ENCODE measurements around the gene ATAD5.
"Not testable (repeated sequence)": the region's sequence is repeated elsewhere in the genome, so short reads cannot be mapped to it uniquely, and the experiment has no call there.

Gene ATAD5

DNA sequence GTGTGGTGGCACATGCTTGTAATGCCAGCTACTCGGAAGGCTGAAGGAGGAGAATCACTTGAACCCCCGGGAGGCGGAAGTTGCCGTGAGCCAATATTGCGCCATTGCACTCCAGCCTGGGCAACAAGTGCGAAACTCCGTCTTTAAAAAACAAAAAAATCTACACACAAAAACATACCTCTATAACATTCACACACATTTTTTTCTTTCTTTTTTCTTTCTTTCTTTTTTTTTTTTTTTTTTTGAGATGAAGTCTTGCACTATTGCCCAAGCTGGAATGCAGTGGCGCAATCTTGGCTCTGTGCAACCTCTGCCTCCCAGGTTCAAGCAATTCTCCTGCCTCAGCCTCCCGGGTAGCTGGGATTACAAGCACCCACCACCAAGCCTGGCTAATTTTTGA lies 16.9 kb upstream of the ATAD5 start:
- DNase-seq, H3K27me3 Mint-ChIP-seq, H3K27ac Mint-ChIP-seq, H3K9me3 Mint-ChIP-seq, H3K4me3 Mint-ChIP-seq: not testable (repeated sequence)
- Mint-ChIP-seq H3K4me1 (ENCODE audit: low read depth) (peaks cover 56% of the 10 kb centered on the region), H3K36me3 (ENCODE audit: low read depth) (peaks cover 40% of the 10 kb centered on the region)

DNA sequence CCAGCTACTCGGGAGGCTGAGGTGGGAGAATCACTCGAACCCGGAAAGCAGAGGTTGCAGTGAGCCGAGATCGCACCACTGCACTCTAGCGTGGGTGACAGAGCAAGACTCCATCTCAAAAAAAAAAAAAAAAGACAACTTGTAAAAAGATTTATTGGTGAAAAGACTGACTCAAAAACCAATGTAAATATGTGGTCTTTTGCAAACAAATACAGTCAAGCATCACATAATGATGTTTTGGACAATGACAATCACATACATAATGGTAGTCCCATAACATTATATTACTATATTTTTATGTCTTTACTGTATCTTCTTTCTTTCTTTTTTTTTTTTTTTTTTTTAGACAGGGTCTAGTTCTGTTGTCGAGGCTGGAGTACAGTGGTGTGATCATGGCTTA lies 15.6 kb upstream of the ATAD5 start:
- Mint-ChIP-seq H3K4me1 (ENCODE audit: low read depth) (peaks cover 57% of the 10 kb centered on the region), H3K4me3 (no peak overlapping the region), H3K36me3 (ENCODE audit: low read depth) (peaks cover 38% of the 10 kb centered on the region), H3K9me3 (no peaks in the 10 kb centered on the region), H3K27ac (peak overlapping the region; percentile 71), H3K27me3 (no peaks in the 10 kb centered on the region)
- DNase-seq, result no peak

DNA sequence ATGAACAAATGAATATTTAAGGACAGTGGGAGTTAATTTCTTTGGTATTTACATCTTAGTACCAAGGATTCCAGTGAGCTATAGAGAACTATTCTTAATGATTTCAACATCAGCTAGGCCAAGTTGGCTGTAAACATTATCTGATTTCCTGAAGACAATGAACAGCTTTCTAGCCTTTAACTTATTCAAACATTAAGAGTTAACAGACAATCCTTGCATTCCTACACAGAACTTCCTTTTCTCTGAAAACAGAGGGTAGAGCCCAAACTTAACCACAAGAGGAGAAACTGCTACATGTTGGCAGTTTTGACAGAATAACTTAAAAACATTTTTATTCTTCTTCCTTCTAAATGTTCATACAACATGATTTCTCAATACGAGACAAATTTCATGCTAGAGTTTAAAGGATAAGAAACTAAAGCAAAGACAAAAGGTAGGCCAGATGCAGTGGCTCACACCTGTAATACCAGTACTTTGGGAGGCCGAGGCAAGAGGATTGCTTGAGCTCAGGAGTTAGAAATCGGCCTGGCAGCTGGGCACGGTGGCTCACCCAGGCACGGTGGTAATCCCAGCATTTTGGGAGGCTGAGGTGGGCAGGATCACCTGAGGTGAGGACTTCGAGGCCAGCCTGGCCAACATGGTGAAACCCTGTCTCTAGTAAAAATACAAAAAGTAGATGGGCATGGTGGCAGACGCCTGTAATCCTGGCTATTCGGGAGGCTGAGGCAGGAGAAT lies 11.6 kb upstream of the ATAD5 start:
- DNase-seq, result no peak
- H3K4me3 Mint-ChIP-seq, result peak overlapping the region; percentile 97
- H3K9me3 Mint-ChIP-seq, result no peaks in the 10 kb centered on the region
- peak overlapping the region; percentile 92 for H3K27ac Mint-ChIP-seq
- H3K27me3 Mint-ChIP-seq, result no peaks in the 10 kb centered on the region
- H3K4me1 Mint-ChIP-seq (ENCODE audit: low read depth), result peaks cover 51% of the 10 kb centered on the region
- H3K36me3 Mint-ChIP-seq (ENCODE audit: low read depth), result peaks cover 62% of the 10 kb centered on the region

DNA sequence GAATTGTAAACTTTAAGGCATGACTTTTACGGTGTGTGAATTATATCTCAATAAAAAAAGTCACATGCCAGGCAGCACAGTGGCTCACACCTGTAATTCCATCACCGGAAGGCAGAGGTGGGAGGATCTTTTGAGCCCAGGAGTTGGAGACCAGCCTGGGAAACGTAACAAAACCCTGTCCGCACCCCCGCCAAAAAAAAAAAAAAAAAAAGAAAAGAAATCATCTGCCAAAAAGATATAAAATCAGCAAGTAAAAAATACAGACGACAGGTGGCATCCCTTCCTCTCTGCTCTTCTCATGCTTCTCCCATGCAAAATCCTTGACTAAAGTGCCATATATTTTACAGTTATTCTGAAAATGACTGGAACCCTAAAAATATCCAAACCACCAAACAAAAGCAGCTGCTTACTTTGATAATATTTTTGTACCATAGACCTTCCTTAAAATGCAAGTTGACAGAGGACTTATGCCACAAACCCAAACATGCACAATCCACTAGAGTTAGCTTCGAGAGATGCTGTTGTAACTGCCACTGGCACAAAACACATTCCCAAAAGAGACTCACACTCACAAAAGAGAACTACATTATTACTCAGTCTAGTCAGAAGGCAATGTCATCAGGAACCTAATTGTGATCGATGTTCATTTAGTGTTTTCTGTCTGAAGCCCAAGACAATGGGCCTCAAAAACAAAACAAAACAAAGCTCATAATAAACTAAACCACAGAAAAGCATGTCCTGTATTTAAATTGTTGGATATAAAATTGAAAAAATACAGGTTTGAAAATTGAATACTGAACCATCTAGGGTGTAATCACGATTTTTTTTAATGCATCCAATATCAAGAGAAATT lies 9.7 kb upstream of the ATAD5 start:
- Mint-ChIP-seq H3K4me1 (ENCODE audit: low read depth) (peaks cover 55% of the 10 kb centered on the region), H3K36me3 (ENCODE audit: low read depth) (peaks cover 52% of the 10 kb centered on the region), H3K9me3 (no peaks in the 10 kb centered on the region)

DNA sequence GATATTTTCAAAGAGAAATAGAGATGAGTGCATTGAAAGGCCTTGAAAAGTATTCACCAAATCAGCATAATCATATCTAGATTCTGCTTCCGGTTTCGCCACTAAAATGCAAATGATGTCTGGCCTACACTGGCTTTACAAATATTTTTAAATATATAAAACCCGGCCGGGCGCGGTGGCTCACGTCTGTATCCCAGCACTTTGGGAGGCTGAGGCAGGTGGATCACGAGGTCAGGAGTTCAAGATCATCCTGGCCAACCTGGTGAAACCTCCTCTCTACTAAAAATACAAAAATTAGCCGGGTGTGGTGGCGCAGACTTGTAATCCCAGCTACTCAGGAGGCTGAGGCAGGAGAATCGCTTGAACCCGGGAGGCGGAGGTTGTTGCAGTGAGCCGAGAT lies 8.8 kb upstream of the ATAD5 start:
- peaks cover 55% of the 10 kb centered on the region for H3K4me1 Mint-ChIP-seq (ENCODE audit: low read depth)
- not testable (repeated sequence) for H3K27me3 Mint-ChIP-seq, H3K9me3 Mint-ChIP-seq, DNase-seq
- H3K4me3 Mint-ChIP-seq, result peak overlapping the region; percentile 97
- H3K27ac Mint-ChIP-seq, result peak overlapping the region; percentile 92
- peaks cover 49% of the 10 kb centered on the region for H3K36me3 Mint-ChIP-seq (ENCODE audit: low read depth)

More for the DNA sequence above, 9.7 kb upstream of the ATAD5 start:
- no peak for DNase-seq
- peak overlapping the region; percentile 92 for H3K27ac Mint-ChIP-seq
- no peaks in the 10 kb centered on the region for H3K27me3 Mint-ChIP-seq
- H3K4me3 Mint-ChIP-seq, result peak overlapping the region; percentile 97

DNA sequence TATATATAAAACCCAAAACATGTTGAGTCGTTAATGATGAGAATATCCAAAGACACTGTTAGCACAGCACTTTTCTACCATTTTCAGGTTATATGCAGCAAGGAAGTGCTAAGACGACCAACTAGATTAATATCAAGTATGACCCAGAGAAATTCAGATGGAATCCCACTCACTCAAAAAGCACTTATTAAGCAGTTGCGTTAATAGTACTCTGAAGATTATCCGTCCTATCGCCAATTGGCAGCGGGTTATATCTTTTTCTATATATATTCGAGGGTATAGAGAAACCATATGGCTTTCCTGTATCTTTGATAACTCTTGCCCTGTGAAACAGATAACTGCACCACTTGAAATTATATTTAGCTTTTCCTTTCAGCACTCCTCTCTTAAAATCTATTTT lies 8.3 kb upstream of the ATAD5 start:
- Mint-ChIP-seq H3K27me3 (no peaks in the 10 kb centered on the region), H3K27ac (peak overlapping the region; percentile 97), H3K9me3 (no peaks in the 10 kb centered on the region), H3K4me3 (peak overlapping the region; percentile 97), H3K4me1 (ENCODE audit: low read depth) (peaks cover 54% of the 10 kb centered on the region), H3K36me3 (ENCODE audit: low read depth) (peaks cover 45% of the 10 kb centered on the region)
- no peak for DNase-seq

DNA sequence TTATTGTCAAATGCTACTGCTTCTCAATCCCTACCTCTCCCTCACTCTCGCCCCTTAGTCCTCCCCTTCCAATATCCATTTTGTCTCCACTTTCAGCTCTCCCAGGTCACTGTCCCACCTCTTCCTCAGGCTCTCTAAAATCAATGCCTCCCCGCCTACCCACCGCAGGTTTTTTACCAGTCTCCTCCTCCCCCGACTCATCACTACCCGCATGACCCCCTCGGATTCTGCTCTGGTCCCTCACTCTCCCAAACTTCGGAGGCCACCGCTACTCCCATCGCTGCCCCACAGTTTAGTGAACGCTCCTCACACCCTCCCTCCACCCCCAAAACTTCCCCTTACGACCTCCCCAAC lies 7.8 kb upstream of the ATAD5 start:
- H3K27me3 Mint-ChIP-seq, result no peaks in the 10 kb centered on the region
- peak overlapping the region; percentile 97 for H3K4me3 Mint-ChIP-seq
- H3K4me1 Mint-ChIP-seq (ENCODE audit: low read depth), result peaks cover 48% of the 10 kb centered on the region
- no peak for DNase-seq
- peak overlapping the region; percentile 97 for H3K27ac Mint-ChIP-seq
- no peaks in the 10 kb centered on the region for H3K9me3 Mint-ChIP-seq
- peaks cover 39% of the 10 kb centered on the region for H3K36me3 Mint-ChIP-seq (ENCODE audit: low read depth)

DNA sequence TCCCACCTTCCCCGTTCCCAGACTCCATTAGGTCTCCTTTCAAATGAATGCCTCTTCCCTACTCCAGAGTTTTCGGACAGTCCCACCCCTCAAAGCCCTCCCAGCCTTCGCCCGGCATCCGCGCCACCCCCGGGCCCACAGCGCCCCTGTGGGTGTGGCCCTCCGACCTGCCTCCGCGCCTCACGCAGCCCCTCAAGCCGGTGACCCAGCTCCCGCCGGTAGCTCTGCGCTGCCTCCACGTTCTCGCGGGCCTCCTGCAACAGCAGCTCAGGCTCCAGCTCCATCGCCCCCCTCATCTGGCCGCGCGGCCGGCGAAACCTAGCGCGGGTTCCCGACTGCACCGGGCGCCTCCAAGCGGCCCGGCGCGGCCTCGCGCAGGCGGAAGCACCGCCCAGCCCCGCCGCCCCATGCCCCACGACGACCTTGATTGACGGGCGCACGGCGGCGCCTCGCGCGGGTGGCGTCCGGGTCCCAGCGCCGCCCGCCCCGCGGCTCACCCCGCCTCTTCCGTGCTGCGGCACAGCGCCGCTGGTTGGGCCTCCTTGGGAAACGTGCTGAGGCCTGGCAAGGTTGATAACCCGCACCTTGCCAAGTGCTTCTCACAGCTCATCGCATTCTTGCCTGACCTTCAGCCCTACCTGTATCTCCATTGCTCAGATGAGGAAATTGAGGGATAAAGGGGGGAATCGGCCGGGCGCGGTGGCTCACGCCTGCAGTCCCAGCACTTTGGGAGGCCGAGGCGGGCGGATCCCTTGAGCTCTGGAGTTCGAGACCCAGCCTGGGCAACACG lies 7.2 kb upstream of the ATAD5 start, which contains the start of gene CRLF3:
TSS of gene CRLF3 (minus strand) at position 337 of the 790 bp plus-strand sequence. CDS start at position 296, 41 bp downstream.
- peak within 1 kb of the TSS; percentile 97 for H3K27ac Mint-ChIP-seq
- H3K4me3 Mint-ChIP-seq, result peak within 1 kb of the TSS; percentile 97
- peaks cover 42% of the 10 kb centered on the region for H3K4me1 Mint-ChIP-seq (ENCODE audit: low read depth)
- DNase-seq, result peak; percentile 92
- no peaks in the 10 kb centered on the region for H3K9me3 Mint-ChIP-seq
- peaks cover 34% of the 10 kb centered on the region for H3K36me3 Mint-ChIP-seq (ENCODE audit: low read depth)
- no peaks in the 10 kb centered on the region for H3K27me3 Mint-ChIP-seq

DNA sequence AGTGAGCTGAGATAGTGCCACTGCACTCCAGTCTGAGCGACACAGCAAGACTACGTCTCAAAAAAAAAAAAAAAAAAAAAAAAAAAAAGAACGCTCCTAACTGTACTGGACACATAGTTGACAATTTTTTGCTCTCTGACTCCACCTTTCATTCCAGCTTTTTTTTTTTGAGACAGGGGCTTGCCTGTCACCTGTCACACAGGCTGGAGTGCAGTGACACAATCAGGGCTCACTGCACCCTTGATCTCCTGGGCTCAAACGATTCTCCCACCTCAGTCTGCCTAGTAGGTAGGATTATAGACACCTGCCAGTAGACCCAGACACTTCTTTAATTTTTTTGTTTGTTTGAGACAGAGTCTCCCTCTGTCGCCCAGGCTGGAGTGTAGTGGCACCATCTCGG lies 4.7 kb upstream of the ATAD5 start:
- Mint-ChIP-seq H3K4me3 (no peak overlapping the region), H3K27me3 (no peaks in the 10 kb centered on the region), H3K36me3 (ENCODE audit: low read depth) (peaks cover 23% of the 10 kb centered on the region), H3K9me3 (no peaks in the 10 kb centered on the region), H3K4me1 (ENCODE audit: low read depth) (peaks cover 27% of the 10 kb centered on the region), H3K27ac (peak overlapping the region; percentile 48)
- DNase-seq, result no peak

DNA sequence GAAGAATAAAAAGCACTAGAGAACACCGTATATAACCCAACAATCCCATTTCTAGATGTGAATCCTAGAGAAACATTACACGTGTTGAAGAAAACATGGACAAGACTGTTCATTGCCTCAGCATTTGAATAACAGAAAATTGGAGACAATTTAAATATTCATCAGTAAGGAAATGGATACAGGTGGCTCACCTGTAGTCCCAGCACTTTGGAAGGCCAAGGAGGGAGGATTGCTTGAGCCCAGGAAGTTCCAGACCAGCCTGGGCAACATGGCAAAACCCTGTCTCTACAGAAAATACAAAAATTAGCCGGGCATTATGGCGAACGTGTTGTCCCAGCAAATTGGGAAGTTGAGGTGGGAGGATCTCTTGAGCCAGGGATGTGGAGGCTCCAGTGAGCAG lies 2.7 kb upstream of the ATAD5 start:
- H3K36me3 Mint-ChIP-seq (ENCODE audit: low read depth), result peaks cover 22% of the 10 kb centered on the region
- H3K9me3 Mint-ChIP-seq, result no peaks in the 10 kb centered on the region
- no peak for DNase-seq
- no peaks in the 10 kb centered on the region for H3K27me3 Mint-ChIP-seq
- H3K4me3 Mint-ChIP-seq, result no peak overlapping the region
- H3K27ac Mint-ChIP-seq, result no peak overlapping the region
- H3K4me1 Mint-ChIP-seq (ENCODE audit: low read depth), result peaks cover 31% of the 10 kb centered on the region

DNA sequence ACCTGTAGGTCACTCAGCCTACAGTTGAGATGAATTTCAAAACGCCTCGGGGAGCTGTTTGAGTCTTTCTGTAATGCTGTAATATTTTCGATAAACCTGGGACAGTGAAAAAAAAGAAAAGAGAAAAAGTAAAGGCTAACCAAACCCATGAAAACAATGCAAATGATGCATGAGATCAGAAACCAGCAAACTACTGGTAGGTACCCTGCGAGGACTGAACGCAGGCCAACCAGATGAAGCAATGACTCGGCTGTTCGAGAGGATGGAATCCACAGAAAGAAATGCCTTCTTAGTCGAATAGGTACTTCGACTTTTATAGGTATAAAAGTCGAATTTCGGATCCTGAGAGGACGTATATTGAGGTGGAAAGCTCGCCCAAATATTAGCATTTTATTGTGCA lies 509 bp upstream of the ATAD5 start:
- no peak for DNase-seq
- Mint-ChIP-seq H3K4me3 (peak overlapping the region; percentile 97), H3K9me3 (no peaks in the 10 kb centered on the region), H3K36me3 (ENCODE audit: low read depth) (peaks cover 40% of the 10 kb centered on the region), H3K27ac (peak overlapping the region; percentile 98), H3K4me1 (ENCODE audit: low read depth) (peaks cover 39% of the 10 kb centered on the region), H3K27me3 (no peaks in the 10 kb centered on the region)

DNA sequence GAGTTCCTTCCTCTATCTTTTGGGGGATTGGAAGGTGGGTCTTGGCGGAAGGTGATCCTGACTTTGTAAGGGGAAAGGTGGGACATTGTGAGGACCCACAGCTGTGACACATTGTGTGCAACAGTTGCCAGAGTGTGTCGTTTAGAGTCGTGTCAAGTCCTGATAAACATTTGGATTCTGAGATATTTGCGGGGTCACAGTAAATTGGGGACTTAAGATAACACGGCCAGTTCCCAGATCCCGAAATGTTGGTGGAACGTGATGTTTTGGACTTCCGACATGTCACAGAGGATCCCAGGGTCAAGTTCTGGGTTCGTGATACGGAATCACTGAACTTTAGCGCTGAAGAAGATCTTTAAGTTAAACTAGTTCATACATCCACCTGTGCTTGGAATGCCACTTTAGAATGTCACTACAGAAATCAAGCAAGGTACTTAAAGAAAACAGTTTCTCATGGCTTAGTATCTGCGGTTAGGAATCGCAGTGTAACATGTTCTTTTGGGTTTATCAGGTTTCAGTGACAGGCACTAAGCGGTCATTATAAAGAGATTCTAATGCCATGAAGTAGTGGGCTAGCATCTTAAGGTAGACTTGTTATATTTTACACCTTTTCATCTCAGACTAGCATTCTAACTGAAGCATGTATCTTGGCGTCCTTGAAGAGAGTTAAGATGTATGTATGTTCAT lies 815 bp downstream of the ATAD5 start:
- H3K9me3 Mint-ChIP-seq, result no peaks in the 10 kb centered on the region
- peak overlapping the region; percentile 97 for H3K4me3 Mint-ChIP-seq
- H3K27ac Mint-ChIP-seq, result peak overlapping the region; percentile 98
- H3K4me1 Mint-ChIP-seq (ENCODE audit: low read depth), result peaks cover 35% of the 10 kb centered on the region
- no peaks in the 10 kb centered on the region for H3K27me3 Mint-ChIP-seq
- H3K36me3 Mint-ChIP-seq (ENCODE audit: low read depth), result peaks cover 52% of the 10 kb centered on the region
- no peak for DNase-seq

DNA sequence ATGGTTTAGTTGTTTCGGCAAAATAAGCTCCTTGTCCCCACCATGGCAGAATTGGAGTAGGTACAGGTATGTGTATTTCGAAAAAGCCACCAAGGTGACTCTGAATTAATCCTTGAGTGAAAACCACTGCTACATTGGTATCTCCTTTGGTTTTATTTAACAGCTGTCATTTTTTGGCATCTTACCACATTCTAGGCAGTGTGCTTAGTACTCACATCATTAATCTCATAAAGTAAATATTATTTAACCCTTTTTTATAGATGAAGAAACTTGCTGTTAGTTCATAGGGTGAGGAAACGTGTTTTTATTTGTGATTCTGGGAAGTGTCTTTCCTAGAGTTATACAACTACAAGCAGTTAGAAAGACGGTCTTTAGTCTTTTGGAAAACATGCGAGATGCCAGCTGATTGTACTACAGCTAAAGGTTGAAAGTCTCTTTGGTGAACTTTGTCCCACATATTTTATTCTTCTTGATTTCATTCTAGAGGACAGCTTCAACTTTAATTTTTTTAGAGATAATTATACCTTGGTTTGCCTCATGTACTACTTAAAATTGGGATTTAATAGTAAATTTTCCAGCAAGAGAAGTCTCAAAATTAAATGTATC lies 6.5 kb downstream of the ATAD5 start:
- no peaks in the 10 kb centered on the region for H3K9me3 Mint-ChIP-seq
- no peak for DNase-seq
- H3K27ac Mint-ChIP-seq, result no peak overlapping the region
- H3K27me3 Mint-ChIP-seq, result no peaks in the 10 kb centered on the region
- H3K4me3 Mint-ChIP-seq, result no peak overlapping the region
- peaks cover 18% of the 10 kb centered on the region for H3K4me1 Mint-ChIP-seq (ENCODE audit: low read depth)
- peaks cover 83% of the 10 kb centered on the region for H3K36me3 Mint-ChIP-seq (ENCODE audit: low read depth)

DNA sequence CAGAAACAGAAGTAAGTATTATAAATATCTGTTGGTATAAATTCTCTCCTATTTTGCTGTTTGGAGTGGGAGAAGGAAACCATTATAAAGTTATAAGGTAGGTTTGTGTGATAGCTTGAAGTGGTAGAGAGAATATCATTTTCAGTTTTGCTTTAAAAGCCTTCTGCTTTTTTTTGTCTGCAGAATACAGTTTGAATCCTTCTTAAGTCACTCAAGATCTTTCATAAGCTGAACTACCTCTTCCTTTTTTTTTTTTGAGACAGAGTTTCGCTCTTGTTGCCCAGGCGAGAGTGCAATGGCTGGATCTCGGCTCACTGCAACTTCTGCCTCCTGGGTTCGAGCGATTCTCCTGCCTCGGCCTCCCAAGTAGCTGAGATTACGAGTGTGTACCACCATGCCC lies 9.0 kb downstream of the ATAD5 start:
- Mint-ChIP-seq H3K27ac (no peak overlapping the region), H3K9me3 (no peaks in the 10 kb centered on the region), H3K27me3 (no peaks in the 10 kb centered on the region), H3K4me3 (no peak overlapping the region), H3K4me1 (ENCODE audit: low read depth) (peaks cover under 1% of the 10 kb centered on the region), H3K36me3 (ENCODE audit: low read depth) (peaks cover 80% of the 10 kb centered on the region)
- no peak for DNase-seq
